Glomerular visceral epithelial cell (primary cell): ENCODE measurements around the gene PEAR1.
A peak's percentile ranks its signal among the peaks of the same experiment; 100 is the strongest.

ENCODE experiments used
- DNase-seq: peaks from one replicate; pipeline ENCODE4 v3.0.0-alpha.2; 2016; ENCODE audit errors: extremely low spot score

The PEAR1 gene

GRCh38 chr1:156893048-156893953, at the start of gene PEAR1:
Gene PEAR1 (plus strand): TSS chr1:156893718. CDS start chr1:156903927, 10,209 bp downstream.
- DNase-seq: no peak

GRCh38 chr1:156844102-156844501, 49.4 kb upstream of the PEAR1 start:
- no peak for DNase-seq

- no peak for DNase-seq
Observed at GRCh38 chr1:156844638-156845037, 48.9 kb upstream of the PEAR1 start.

GRCh38 chr1:156845055-156845952, 48.2 kb upstream of the PEAR1 start:
- DNase-seq: no peak

GRCh38 chr1:156845953-156846545, 47.5 kb upstream of the PEAR1 start:
- no peak for DNase-seq

- DNase-seq: no peak
Observed at GRCh38 chr1:156846643-156847042, 46.9 kb upstream of the PEAR1 start.

- DNase-seq: no peak
Observed at GRCh38 chr1:156847591-156848460, 45.7 kb upstream of the PEAR1 start.

GRCh38 chr1:156848461-156849150, 44.9 kb upstream of the PEAR1 start:
- DNase-seq: no peak

- no peak for DNase-seq
Observed at GRCh38 chr1:156849151-156849496, 44.4 kb upstream of the PEAR1 start.

- no peak for DNase-seq
Observed at GRCh38 chr1:156851779-156852417, 41.6 kb upstream of the PEAR1 start.

GRCh38 chr1:156852418-156852874, 41.1 kb upstream of the PEAR1 start:
- DNase-seq: peak; percentile 34

GRCh38 chr1:156853761-156854160, 39.8 kb upstream of the PEAR1 start:
- no peak for DNase-seq

- DNase-seq: no peak
Observed at GRCh38 chr1:156854634-156855033, 38.9 kb upstream of the PEAR1 start.

GRCh38 chr1:156856282-156856785, 37.2 kb upstream of the PEAR1 start:
- DNase-seq: no peak

GRCh38 chr1:156857532-156857931, 36.0 kb upstream of the PEAR1 start:
- DNase-seq: no peak

- no peak for DNase-seq
Observed at GRCh38 chr1:156858555-156858956, 35.0 kb upstream of the PEAR1 start.

- DNase-seq: no peak
Observed at GRCh38 chr1:156858959-156859522, 34.5 kb upstream of the PEAR1 start, which contains the start of gene INSRR. Gene INSRR (minus strand): TSS chr1:156859117. CDS start chr1:156858621, 496 bp downstream.

GRCh38 chr1:156859523-156860112, 33.9 kb upstream of the PEAR1 start:
- DNase-seq: no peak

GRCh38 chr1:156860113-156860627, 33.3 kb upstream of the PEAR1 start:
- DNase-seq: peak; percentile 51
